BLaER1 treated with 17β-estradiol and CSF1 and Interleukin-3, amounts not matched to agents 10 nM and 100 nM (cell line): ENCODE results near the gene NELFCD.
"Not testable (repeated sequence)": the region's sequence is repeated elsewhere in the genome, so short reads cannot be mapped to it uniquely, and the experiment has no call there.

Experiments
- H3K27ac ChIP-seq, 11 experiments: shearing (Covaris generic); formaldehyde crosslinking; 2 replicates each; pipeline ENCODE4 v1.8.1; 2022
- H3K27me3 ChIP-seq, 11 experiments: shearing (Covaris generic); formaldehyde crosslinking; 2 replicates each; pipeline ENCODE4 v1.8.1; 2022
- H3K36me3 ChIP-seq, 11 experiments: shearing (Covaris generic); formaldehyde crosslinking; 2 replicates each; pipeline ENCODE4 v1.8.1; 2022
- H3K4me1 ChIP-seq, 10 experiments: shearing (Covaris generic); formaldehyde crosslinking; 2 replicates each; pipeline ENCODE4 v1.8.1; 2022
- H3K4me2 ChIP-seq, 11 experiments: shearing (Covaris generic); formaldehyde crosslinking; 2 replicates each; pipeline ENCODE4 v1.8.1; 2022
- H3K4me3 ChIP-seq, 10 experiments: shearing (Covaris generic); formaldehyde crosslinking; 2 replicates each; pipeline ENCODE4 v1.8.1; 2022
- H3K9ac ChIP-seq, 11 experiments: shearing (Covaris generic); formaldehyde crosslinking; 2 replicates each; pipeline ENCODE4 v1.8.1; 2022
- H3K9me3 ChIP-seq, 11 experiments: shearing (Covaris generic); formaldehyde crosslinking; replicated peaks in 1 of 11; 2 replicates each; pipeline ENCODE4 v1.8.1; 2022
- H4K20me1 ChIP-seq, 11 experiments: shearing (Covaris generic); formaldehyde crosslinking; 2 replicates each; pipeline ENCODE4 v1.8.1; 2022
- Cebpa-rat ChIP-seq, 11 experiments: shearing (Covaris generic); IDR thresholded peaks; 2 replicates each; pipeline ENCODE4 v1.8.1; 2022

The NELFCD gene

GRCh38 chr20:58980711-58981627 is at the start of gene NELFCD:
TSS of gene NELFCD (plus strand) at chr20:58981256. CDS start at chr20:58981310, 54 bp downstream.
- TF ChIP-seq Cebpa-rat (IDR thresholded peaks at IDR 0.05), result no peak
- Histone ChIP-seq H3K4me3 (peak within 1 kb of the TSS; percentile 80 to 94 (median 86)), H3K36me3 (peaks cover 1 to 31% (median 20%) of the 10 kb centered on the region in 11 experiments; a peak in 21 of 22 replicates), H4K20me1 (peaks cover 22 to 45% (median 34%) of the 10 kb centered on the region in 11 experiments; a peak in 21 of 22 replicates), H3K4me1 (peaks cover 30 to 47% (median 40%) of the 10 kb centered on the region in 10 experiments), H3K27me3 (no peaks in the 10 kb centered on the region), H3K9ac (peak within 1 kb of the TSS; percentile 91 to 98 (median 97)), H3K9me3 (peaks cover 7 to 13% (median 9%) of the 10 kb centered on the region in 11 experiments), H3K4me2 (peak within 1 kb of the TSS; percentile 77 to 96 (median 89)), H3K27ac (peak within 1 kb of the TSS; percentile 84 to 98 (median 95))

DNA sequence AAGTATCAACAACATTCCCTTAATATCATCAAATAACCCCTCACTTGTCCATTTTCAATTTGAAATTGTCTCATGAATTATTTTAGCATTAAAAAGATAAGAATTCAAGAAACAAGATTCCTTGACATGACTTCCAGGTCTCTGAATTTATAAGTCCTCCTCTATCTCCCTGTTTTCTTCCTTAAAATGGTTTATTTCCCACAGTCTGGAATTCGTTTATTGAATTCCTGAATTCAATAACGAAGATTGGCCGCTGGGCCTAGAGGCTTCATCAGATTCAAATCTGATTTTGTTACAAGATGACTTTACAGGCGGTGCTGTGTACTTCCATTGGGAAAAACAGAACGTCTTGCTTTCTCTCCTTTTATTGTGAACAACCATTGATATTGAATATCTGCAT is 48.9 kb upstream of the NELFCD start:
- no peak overlapping the region for H3K27ac ChIP-seq
- no peaks in the 10 kb centered on the region for H3K27me3 ChIP-seq

DNA sequence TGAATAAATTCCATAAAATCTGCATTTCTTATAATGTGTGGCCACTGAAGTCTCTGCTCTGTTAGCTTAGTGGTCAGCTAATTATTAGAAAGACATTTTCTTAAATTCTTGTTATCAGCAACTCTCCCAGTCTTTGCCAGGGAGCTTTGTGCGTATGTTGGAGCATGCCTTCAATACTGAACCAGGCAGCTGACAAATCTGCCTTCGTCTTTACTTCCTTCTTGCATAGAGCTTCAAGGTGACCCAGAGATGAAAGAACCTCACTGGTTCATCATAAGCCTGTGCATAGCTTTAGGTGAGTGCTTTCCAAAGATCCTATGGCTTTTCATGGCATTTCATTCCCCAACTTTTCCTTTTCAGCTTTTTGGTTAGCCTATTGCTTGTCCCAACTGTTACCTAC is 43.0 kb upstream of the NELFCD start:
- Histone ChIP-seq H3K27me3 (no peaks in the 10 kb centered on the region), H3K4me3 (no peak overlapping the region), H3K4me1 (peaks cover 0 to 27% (median 10%) of the 10 kb centered on the region in 10 experiments; a peak in 12 of 20 replicates), H3K9me3 (peaks cover 9 to 27% (median 15%) of the 10 kb centered on the region in 11 experiments; a peak in 21 of 22 replicates), H4K20me1 (no peaks in the 10 kb centered on the region), H3K9ac (no peak overlapping the region), H3K27ac (peak overlapping the region in 1 of 11 experiments; percentile 21; a peak in 1 of 22 replicates), H3K4me2 (peak overlapping the region in 8 of 11 experiments; percentile 1 to 77 (median 58); a peak in 13 of 22 replicates), H3K36me3 (no peaks in the 10 kb centered on the region)
- no peak for TF ChIP-seq Cebpa-rat (IDR thresholded peaks at IDR 0.05)

More for the DNA sequence above, 48.9 kb upstream of the NELFCD start:
- H3K4me2 ChIP-seq, result no peak overlapping the region
- H3K4me3 ChIP-seq, result no peak overlapping the region
- peaks cover 9 to 14% (median 12%) of the 10 kb centered on the region in 11 experiments; a peak in 21 of 22 replicates for H3K9me3 ChIP-seq
- H4K20me1 ChIP-seq, result no peaks in the 10 kb centered on the region
- peaks cover 0 to 7% (median 2%) of the 10 kb centered on the region in 10 experiments; a peak in 9 of 20 replicates for H3K4me1 ChIP-seq
- TF ChIP-seq Cebpa-rat (IDR thresholded peaks at IDR 0.05), result no peak
- H3K9ac ChIP-seq, result no peak overlapping the region
- H3K36me3 ChIP-seq, result no peaks in the 10 kb centered on the region

- Histone ChIP-seq H3K27ac (peak overlapping the region in 1 of 11 experiments; percentile 21; a peak in 1 of 22 replicates), H3K36me3 (no peaks in the 10 kb centered on the region), H3K4me2 (peak overlapping the region in 8 of 11 experiments; percentile 1 to 77 (median 58); a peak in 13 of 22 replicates), H3K27me3 (no peaks in the 10 kb centered on the region), H3K9me3 (peaks cover 9 to 27% (median 15%) of the 10 kb centered on the region in 11 experiments; a peak in 21 of 22 replicates), H3K9ac (no peak overlapping the region), H4K20me1 (no peaks in the 10 kb centered on the region), H3K4me1 (peaks cover 0 to 29% (median 10%) of the 10 kb centered on the region in 10 experiments; a peak in 12 of 20 replicates), H3K4me3 (no peak overlapping the region)
- no peak for TF ChIP-seq Cebpa-rat (IDR thresholded peaks at IDR 0.05)
These were observed 42.5 kb upstream of the NELFCD start for GRCh38 chr20:58938541-58938940.

- TF ChIP-seq Cebpa-rat (IDR thresholded peaks at IDR 0.05), result no peak
- Histone ChIP-seq H3K4me3 (no peak overlapping the region), H3K36me3 (no peaks in the 10 kb centered on the region), H3K4me2 (no peak overlapping the region), H4K20me1 (no peaks in the 10 kb centered on the region), H3K4me1 (peaks cover 0 to 36% (median 13%) of the 10 kb centered on the region in 10 experiments; a peak in 13 of 20 replicates), H3K27me3 (no peaks in the 10 kb centered on the region), H3K27ac (no peak overlapping the region), H3K9me3 (peaks cover 5 to 22% (median 9%) of the 10 kb centered on the region in 11 experiments; a peak in 21 of 22 replicates), H3K9ac (no peak overlapping the region)
These were observed 39.6 kb upstream of the NELFCD start for GRCh38 chr20:58941471-58941870.

DNA sequence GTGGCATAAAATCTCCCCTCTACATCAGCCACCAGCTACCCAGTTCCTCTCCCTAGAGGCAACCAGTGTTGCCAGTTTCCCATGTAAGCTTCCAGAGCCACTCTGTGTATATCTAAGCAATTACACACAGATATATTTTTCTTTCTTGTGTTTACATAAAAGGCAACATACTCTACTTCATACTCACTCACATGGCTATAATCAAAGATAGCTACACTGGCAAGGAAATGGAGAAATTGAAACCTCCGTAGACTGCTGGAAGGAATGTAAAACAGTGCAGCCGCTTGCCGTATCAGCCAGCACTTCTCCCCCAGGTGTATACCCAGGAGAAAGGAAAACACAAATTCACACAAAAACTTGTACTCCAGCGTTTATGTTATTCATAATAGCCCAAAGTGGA is 38.5 kb upstream of the NELFCD start:
- H3K27me3 ChIP-seq, result no peaks in the 10 kb centered on the region

GRCh38 chr20:58944610-58945009 is 36.4 kb upstream of the NELFCD start:
- no peak overlapping the region for H3K27ac ChIP-seq
- no peaks in the 10 kb centered on the region for H3K36me3 ChIP-seq
- H3K9ac ChIP-seq, result no peak overlapping the region
- no peaks in the 10 kb centered on the region for H3K9me3 ChIP-seq
- no peak overlapping the region for H3K4me2 ChIP-seq
- peaks cover 0 to 16% (median 2%) of the 10 kb centered on the region in 10 experiments; a peak in 8 of 20 replicates for H3K4me1 ChIP-seq
- no peaks in the 10 kb centered on the region for H4K20me1 ChIP-seq
- TF ChIP-seq Cebpa-rat (IDR thresholded peaks at IDR 0.05), result no peak
- no peak overlapping the region for H3K4me3 ChIP-seq
- no peaks in the 10 kb centered on the region for H3K27me3 ChIP-seq

More for the DNA sequence above, 38.5 kb upstream of the NELFCD start:
- Histone ChIP-seq H4K20me1 (no peaks in the 10 kb centered on the region), H3K4me3 (no peak overlapping the region), H3K9ac (no peak overlapping the region), H3K4me2 (peak overlapping the region in 1 of 11 experiments; percentile 46; a peak in 1 of 22 replicates), H3K9me3 (peaks cover 0 to 11% (median 0%) of the 10 kb centered on the region in 11 experiments; a peak in 7 of 22 replicates), H3K4me1 (peaks cover 0 to 33% (median 13%) of the 10 kb centered on the region in 10 experiments; a peak in 13 of 20 replicates), H3K36me3 (no peaks in the 10 kb centered on the region), H3K27ac (no peak overlapping the region)
- no peak for TF ChIP-seq Cebpa-rat (IDR thresholded peaks at IDR 0.05)

DNA sequence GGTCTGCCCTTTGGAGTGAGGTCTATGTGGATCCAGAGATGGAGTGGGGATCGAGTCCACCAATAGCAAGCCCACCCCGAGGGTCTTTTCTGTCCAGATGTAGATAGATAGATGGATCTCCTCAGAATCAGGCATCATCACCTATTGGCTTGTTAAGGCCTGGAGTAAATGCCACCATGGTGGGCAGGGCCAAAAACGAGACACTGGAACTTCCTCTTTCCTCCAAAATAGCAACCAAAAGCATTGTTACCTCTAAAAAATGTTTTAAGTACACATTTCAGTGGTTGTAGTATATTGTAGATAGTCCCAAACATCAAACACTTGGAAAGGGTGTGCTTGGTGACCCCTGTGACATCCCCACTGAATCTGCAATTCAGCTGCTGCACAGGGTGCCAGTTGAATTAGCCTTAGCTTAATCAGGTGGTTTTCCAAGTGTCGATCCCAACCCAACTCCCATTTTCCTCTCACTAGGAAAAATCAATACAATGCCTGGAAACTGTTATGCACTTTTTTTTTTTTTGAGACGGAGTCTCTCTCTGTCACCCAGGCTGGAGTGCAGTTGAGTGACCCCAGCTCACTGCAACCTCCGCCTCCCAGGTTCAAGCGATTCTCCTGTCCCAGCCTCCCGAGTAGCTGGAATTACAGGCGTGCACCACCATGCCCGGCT is 35.0 kb upstream of the NELFCD start:
- no peak for TF ChIP-seq Cebpa-rat (IDR thresholded peaks at IDR 0.05)
- Histone ChIP-seq H3K9ac (no peak overlapping the region), H3K9me3 (no peaks in the 10 kb centered on the region), H3K27ac (no peak overlapping the region), H4K20me1 (no peaks in the 10 kb centered on the region), H3K4me2 (peak overlapping the region in 2 of 11 experiments; percentile 12 to 23; a peak in 3 of 22 replicates), H3K4me1 (peaks cover 0 to 16% (median 2%) of the 10 kb centered on the region in 10 experiments; a peak in 8 of 20 replicates), H3K4me3 (no peak overlapping the region), H3K36me3 (no peaks in the 10 kb centered on the region), H3K27me3 (no peaks in the 10 kb centered on the region)

DNA sequence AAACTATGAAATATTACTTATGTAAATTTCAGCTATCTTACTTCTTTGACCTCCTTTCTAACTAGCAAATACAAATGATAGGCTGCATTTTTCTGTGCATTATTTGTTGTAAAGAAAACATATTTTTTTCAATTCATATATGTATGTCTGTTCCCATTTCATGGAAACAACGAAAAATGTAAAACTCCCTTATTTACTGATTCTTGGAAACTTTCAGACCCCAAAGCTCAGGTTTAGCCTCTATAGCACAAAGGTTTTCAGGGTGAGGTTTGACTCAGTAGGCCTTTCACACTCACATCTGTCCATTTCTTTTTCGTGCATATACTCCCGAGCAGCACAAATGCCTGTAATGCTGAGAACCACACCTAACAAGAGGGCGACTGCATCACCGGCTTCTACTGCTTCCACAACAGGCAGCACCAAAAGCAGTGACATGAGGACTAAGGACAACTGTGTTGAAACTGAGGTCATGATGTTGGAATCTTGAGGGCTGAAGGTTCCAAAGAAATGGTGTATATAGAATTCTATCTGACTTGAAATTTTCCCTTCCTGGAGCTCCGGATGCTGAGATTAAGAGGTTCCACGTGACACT is 33.2 kb upstream of the NELFCD start:
- not testable (repeated sequence) for H3K9ac ChIP-seq, H3K36me3 ChIP-seq, H3K9me3 ChIP-seq, H4K20me1 ChIP-seq, H3K4me2 ChIP-seq, H3K27ac ChIP-seq, H3K27me3 ChIP-seq, H3K4me3 ChIP-seq
- peaks cover 0 to 11% (median 2%) of the 10 kb centered on the region in 10 experiments; a peak in 8 of 20 replicates for H3K4me1 ChIP-seq
